22Rv1 (cell line): ENCODE measurements around the gene MYRIP.

ENCODE experiments used
- H3K27ac ChIP-seq: fragments of 450-650 bp; 2 replicates; pipeline ENCODE4 v1.5.1; 2017
- CTCF ChIP-seq: fragments of 450-650 bp; IDR thresholded peaks from 2 replicates; pipeline ENCODE4 v1.5.1; 2017; ENCODE audit warnings: mild to moderate bottlenecking
- ZFX ChIP-seq: fragments of 450-650 bp; IDR thresholded peaks from 2 replicates; pipeline ENCODE4 v1.6.1; 2017; ENCODE audit warnings: antibody characterized with exemption, borderline replicate concordance

The MYRIP gene

DNA sequence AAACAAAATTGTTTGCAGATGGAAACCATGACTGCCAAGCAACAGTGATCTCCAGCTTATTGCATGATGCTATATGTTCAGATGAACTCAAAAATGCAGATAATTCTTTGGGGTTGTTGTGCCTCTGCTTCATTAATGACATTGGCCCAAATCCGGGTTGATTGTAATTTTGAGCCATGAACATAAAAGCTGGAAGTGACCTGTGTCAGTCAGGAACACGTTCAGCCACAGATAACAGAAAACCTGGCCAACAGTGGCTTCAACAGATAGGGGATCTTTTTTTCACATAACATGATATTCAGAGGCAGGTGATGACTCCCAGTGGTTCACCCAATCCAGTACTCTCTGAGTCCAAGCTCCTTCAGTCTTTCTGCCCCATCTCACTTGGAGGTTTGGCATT lies 423.2 kb downstream of the MYRIP start:
- TF ChIP-seq CTCF, result no peak
- TF ChIP-seq ZFX, result no peak

GRCh38 chr3:40237159-40237558 lies 427.8 kb downstream of the MYRIP start:
- TF ChIP-seq ZFX, result no peak
- TF ChIP-seq CTCF, result no peak

More for the DNA sequence above, 423.2 kb downstream of the MYRIP start:
- H3K27ac ChIP-seq, result no peak overlapping the region

DNA sequence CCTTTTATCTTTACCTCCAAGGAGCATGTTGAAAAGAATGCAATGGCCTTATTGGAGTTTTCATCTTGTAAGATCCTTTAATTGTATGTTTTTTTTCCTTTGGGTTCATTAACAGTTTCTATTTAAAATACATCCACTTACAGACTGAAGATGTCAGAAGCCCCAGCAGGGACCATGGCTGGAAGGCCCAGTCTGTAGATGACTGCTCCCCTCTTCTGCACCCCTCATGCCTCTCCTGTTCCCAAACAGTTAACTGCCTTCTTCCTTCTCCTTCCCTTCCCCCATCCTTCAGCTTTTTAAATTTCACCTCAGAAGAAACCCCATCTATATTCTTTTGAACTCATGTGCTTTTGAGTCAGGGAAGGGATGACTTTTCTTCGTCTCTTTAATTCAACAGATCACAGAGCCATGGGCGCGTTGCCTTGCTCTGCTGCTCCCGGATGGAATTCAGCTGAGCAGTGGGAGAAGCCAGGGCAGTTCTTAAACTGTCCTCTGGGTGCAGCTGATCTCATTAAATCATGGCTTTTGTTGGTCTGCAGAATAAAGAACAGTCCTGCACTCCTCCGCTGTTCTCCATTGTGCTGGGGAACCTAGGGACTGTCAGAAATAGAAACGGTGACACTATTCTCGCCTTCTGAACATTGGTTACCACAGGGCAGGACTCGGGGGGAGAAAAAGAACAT lies 428.6 kb downstream of the MYRIP start:
- TF ChIP-seq ZFX, result no peak
- TF ChIP-seq CTCF, result peak; percentile 21
- no peak overlapping the region for H3K27ac ChIP-seq

More at GRCh38 chr3:40237159-40237558, 427.8 kb downstream of the MYRIP start:
- H3K27ac ChIP-seq, result no peak overlapping the region

- TF ChIP-seq ZFX (no peak), CTCF (no peak)
- no peak overlapping the region for H3K27ac ChIP-seq
Observed at GRCh38 chr3:40240921-40241320, 431.5 kb downstream of the MYRIP start.

- TF ChIP-seq ZFX, result no peak
- TF ChIP-seq CTCF, result no peak
- no peak overlapping the region for H3K27ac ChIP-seq
Observed at GRCh38 chr3:40242216-40242615, 432.8 kb downstream of the MYRIP start.

- TF ChIP-seq ZFX (no peak), CTCF (no peak)
- no peak overlapping the region for H3K27ac ChIP-seq
Observed at GRCh38 chr3:40242638-40243037, 433.2 kb downstream of the MYRIP start.

DNA sequence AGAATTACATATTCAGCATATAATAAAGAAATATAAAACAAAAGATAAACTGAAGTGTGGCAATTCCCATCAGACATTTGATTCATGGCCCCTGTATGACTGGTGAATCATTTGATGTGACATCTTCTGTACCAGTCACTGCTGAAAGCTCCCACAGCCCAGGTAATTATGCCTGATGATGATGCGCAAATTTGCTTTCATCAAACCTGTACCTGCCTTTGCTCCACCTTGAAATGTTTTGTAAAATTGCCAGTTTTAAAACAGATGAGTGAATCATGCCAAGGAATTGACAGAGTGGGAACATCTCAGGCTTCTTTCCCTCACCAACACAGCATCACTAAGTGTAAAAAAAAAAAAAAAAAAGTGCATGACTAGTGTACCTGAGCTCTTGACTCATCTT lies 433.6 kb downstream of the MYRIP start:
- TF ChIP-seq CTCF, result no peak
- no peak for TF ChIP-seq ZFX
- H3K27ac ChIP-seq, result no peak overlapping the region
